Effector CD4-positive, alpha-beta T cell (primary cell): ENCODE results near the gene CNN2.

Experiments used
- DNase-seq: peaks from one replicate; pipeline ENCODE4 v3.0.0-alpha.2; 2020

CNN2 gene

GRCh38 chr19:1053176-1054101 is 27.0 kb downstream of the CNN2 start:
- no peak for DNase-seq

DNA sequence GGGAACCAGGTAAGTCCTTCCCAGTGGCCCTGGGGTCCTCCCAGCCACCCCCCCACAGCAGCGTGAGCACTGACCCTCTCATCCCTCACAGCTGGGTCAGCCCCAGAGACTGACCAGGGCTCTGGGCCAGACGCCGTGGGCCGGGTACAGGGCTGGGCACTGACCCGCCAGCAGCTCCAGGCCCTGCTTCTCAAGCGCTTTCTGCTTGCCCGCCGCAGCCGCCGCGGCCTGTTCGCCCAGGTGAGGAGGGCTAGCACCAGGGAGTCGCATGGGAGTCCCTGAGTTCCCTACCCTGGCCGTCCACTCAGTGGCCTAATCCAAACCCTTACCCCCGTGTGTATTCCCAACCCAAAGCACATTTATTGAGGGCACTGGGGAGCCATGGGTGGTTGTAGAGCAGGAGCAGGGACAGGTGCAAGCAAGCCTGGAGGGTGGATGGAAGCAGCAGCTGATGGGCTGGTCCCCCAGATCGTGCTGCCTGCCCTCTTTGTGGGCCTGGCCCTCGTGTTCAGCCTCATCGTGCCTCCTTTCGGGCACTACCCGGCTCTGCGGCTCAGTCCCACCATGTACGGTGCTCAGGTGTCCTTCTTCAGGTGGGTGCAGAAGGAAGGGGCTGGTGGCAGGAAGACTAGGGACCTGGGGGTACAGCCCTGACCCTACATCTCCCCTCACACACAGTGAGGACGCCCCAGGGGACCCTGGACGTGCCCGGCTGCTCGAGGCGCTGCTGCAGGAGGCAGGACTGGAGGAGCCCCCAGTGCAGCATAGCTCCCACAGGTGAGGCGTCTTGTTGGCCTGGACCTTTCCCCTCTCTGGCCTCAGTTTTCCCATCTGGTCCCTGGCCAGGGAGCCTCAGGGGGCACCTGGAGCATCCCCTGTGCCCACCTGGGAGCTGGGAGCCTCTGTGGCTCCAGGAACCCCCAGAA is 28.0 kb downstream of the CNN2 start:
- DNase-seq: no peak

DNA sequence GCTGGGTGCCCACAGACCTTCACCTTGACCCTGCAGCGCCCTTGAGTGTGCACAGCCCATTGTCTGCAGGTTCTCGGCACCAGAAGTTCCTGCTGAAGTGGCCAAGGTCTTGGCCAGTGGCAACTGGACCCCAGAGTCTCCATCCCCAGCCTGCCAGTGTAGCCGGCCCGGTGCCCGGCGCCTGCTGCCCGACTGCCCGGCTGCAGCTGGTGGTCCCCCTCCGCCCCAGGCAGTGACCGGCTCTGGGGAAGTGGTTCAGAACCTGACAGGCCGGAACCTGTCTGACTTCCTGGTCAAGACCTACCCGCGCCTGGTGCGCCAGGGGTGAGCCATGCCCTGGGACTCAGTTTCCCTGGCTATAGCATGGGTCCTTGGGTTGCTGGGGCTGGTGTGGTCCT is 28.6 kb downstream of the CNN2 start:
- no peak for DNase-seq

DNA sequence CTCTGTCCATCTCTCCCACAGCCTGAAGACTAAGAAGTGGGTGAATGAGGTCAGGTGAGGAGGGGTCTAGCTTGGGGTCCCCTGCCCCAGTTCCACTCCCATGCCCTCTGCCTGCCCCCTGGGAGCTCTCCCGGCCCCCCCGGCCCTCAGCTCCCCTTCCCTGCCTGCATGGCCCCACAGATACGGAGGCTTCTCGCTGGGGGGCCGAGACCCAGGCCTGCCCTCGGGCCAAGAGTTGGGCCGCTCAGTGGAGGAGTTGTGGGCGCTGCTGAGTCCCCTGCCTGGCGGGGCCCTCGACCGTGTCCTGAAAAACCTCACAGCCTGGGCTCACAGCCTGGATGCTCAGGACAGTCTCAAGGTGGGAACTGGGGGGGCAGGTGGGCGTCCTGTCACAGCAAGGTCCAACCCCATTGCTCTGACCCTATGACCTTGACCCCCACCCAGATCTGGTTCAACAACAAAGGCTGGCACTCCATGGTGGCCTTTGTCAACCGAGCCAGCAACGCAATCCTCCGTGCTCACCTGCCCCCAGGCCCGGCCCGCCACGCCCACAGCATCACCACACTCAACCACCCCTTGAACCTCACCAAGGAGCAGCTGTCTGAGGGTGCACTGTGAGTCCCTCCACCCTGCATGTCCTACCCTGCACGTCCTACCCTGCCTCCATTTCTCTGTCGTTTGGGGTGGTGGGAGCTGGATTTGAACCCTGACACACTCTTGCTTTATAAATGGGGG is 29.6 kb downstream of the CNN2 start:
- no peak for DNase-seq

DNA sequence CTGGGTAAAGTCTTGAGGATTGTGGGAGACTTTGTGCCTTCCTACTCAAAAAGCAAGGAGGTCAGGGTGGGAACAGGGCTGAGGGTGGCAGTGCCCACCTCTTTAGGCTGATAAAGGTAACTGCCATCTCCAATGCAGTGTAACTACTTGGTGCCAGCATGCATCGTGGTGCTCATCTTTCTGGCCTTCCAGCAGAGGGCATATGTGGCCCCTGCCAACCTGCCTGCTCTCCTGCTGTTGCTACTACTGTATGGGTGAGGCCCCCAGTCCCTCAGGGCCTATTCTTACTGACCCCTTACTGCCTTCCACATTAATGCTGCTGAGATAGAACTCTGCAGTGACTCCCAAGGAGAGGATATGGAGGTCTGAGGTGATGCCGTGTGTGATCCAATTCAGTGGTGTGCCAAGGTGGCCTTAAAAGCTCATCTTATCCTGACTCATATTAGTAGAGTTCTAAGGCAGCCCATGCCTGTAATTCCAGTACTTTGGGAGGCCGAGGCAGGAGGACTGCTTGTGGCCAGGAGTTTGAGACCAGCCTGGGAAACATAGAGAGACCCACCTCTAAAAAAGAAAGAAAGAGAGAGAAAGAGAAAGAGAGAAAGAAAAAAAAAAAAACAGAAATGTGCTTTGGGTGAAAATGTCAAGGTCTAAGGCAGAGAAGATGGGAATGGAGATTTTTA is 30.9 kb downstream of the CNN2 start:
- no peak for DNase-seq

GRCh38 chr19:1058112-1058511 is 31.7 kb downstream of the CNN2 start:
- DNase-seq: no peak

GRCh38 chr19:1060689-1061088 is 34.3 kb downstream of the CNN2 start:
- DNase-seq: no peak

DNA sequence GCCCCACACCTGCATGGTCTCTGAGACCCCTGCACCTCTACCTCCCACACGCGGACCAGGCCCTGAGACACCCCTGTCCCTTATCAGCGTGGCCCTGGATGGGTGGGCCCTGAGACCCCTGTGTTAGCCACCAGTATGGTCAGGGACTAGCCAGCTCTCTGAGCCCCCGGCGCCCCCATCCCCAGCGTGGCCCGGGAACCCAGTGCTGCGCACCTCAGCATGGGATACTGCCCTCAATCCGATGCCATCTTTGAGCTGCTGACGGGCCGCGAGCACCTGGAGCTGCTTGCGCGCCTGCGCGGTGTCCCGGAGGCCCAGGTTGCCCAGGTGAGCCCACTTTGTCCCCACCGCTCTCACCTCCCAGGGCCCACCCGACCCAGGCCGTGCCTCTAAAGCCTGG is 35.6 kb downstream of the CNN2 start:
- no peak for DNase-seq

- DNase-seq: no peak
Measured at GRCh38 chr19:1062387-1063029, 36.1 kb downstream of the CNN2 start.

- peak; percentile 58 for DNase-seq
Measured at GRCh38 chr19:1063030-1063908, 36.9 kb downstream of the CNN2 start.

DNA sequence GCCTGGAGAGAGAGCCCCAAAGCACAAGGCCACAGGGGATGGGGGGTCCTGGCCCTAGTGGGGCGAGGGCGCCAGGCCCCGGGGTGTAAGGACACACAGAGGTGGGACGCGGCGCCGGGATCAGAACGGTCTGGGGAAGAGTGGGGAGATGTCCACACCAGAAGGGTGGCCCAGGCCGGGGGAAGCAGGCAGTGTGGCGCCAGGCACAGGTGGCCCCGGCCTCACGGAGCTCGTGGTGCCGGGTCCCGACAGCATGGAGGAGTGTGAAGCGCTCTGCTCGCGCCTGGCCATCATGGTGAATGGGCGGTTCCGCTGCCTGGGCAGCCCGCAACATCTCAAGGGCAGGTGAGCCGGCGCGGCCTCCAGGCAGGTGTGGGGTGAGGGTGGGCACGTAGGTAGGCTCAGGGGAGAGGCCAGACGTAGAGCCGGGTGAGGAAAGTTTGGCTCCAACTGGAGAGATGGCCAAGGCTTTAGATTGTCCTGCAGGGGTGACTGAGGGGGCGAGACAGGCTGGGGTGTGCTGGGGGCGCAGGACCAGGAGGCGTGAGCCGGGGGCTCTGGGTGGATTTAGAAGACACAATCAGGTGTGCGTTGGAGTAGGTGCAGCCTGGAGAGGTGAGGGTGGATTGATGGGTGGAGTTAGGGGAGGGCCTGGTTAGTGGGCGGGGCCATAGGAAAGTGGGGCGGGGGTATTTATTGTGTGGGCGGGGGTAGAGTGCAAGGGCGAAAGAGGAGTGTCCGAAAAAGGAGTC is 37.7 kb downstream of the CNN2 start:
- no peak for DNase-seq

DNA sequence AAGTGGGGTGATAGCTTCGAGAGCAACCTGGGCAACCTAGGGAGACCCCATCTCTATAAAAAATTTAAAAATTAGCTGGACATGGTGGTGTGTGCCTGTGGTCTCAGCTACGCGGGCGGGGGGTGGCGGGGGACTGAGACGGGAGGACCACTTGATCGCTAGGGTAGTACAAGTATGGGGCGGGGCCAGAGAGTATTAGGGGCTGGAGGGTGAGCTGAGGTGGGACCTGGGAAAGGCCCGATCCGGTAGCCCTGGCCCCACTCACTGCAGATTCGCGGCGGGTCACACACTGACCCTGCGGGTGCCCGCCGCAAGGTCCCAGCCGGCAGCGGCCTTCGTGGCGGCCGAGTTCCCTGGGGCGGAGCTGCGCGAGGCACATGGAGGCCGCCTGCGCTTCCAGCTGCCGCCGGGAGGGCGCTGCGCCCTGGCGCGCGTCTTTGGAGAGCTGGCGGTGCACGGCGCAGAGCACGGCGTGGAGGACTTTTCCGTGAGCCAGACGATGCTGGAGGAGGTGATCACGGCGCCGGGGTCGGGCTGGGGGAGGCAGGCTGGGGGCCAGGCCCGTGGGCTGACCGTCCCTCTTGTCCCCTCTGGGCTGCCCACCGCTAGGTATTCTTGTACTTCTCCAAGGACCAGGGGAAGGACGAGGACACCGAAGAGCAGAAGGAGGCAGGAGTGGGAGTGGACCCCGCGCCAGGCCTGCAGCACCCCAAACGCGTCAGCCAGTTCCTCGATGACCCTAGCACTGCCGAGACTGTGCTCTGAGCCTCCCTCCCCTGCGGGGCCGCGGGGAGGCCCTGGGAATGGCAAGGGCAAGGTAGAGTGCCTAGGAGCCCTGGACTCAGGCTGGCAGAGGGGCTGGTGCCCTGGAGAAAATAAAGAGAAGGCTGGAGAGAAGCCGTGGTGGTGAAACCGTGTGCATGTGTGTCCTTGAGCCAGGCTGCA is 38.5 kb downstream of the CNN2 start:
- peak; percentile 61 for DNase-seq

- DNase-seq: no peak
Measured at GRCh38 chr19:1065606-1066109, 39.2 kb downstream of the CNN2 start.

- DNase-seq: no peak
Measured at GRCh38 chr19:1066251-1066747, 39.9 kb downstream of the CNN2 start.

- DNase-seq: peak; percentile 77
Measured at GRCh38 chr19:1066748-1067340, 40.4 kb downstream of the CNN2 start, which contains the start of gene ARHGAP45. Gene ARHGAP45 (plus strand): TSS chr19:1067167. CDS start chr19:1067406, 239 bp downstream.

- peak; percentile 74 for DNase-seq
Measured at GRCh38 chr19:1067341-1067957, 41.0 kb downstream of the CNN2 start.
